ENCODE measurements around the gene MAGEB2. TPM values are rescaled to one million over a fixed set of nuclear protein-coding genes. Genes with fewer than 3 reads are reported as not detected.

The MAGEB2 gene
- total RNA-seq, 1 donor from 2014 or later = not detected

- no peak for DNase-seq (ENCODE audit: low read depth)
- peak; percentile 33 for TF ChIP-seq CTCF (IDR thresholded peaks at IDR 0.05; ENCODE audit: insufficient read depth, low read length, poor library complexity, severe bottlenecking)
- H3K36me3 ChIP-seq (ENCODE audit: control insufficient read depth, insufficient read depth, low read length) = no peaks in the 10 kb centered on the region
- H3K4me3 ChIP-seq (ENCODE audit: low read depth, low read length) = no peak overlapping the region
- no peaks in the 10 kb centered on the region for H3K27me3 ChIP-seq (ENCODE audit: control insufficient read depth, insufficient read depth, low read length)
These were observed 19.0 kb upstream of the MAGEB2 start for GRCh38 chrX:30196322-30196721.

GRCh38 chrX:30212172-30212571 is 3.2 kb upstream of the MAGEB2 start:
- Histone ChIP-seq H3K27me3 (ENCODE audit: control insufficient read depth, insufficient read depth, low read length) (no peaks in the 10 kb centered on the region), H3K4me3 (ENCODE audit: low read depth, low read length) (no peak overlapping the region), H3K36me3 (ENCODE audit: control insufficient read depth, insufficient read depth, low read length) (no peaks in the 10 kb centered on the region)
- TF ChIP-seq CTCF (IDR thresholded peaks at IDR 0.05; ENCODE audit: insufficient read depth, low read length, poor library complexity, severe bottlenecking) = peak; percentile 10
- no peak for DNase-seq (ENCODE audit: low read depth)

- no peaks in the 10 kb centered on the region for H3K36me3 ChIP-seq (ENCODE audit: control insufficient read depth, insufficient read depth, low read length)
- H3K27me3 ChIP-seq (ENCODE audit: control insufficient read depth, insufficient read depth, low read length) = no peaks in the 10 kb centered on the region
- no peak for DNase-seq (ENCODE audit: low read depth)
- H3K4me3 ChIP-seq (ENCODE audit: low read depth, low read length) = no peak overlapping the region
- no peak for TF ChIP-seq CTCF (IDR thresholded peaks at IDR 0.05; ENCODE audit: insufficient read depth, low read length, poor library complexity, severe bottlenecking)
These were observed 2.1 kb downstream of the MAGEB2 start for GRCh38 chrX:30217465-30217864.

- no peak for DNase-seq (ENCODE audit: low read depth)
- Histone ChIP-seq H3K36me3 (ENCODE audit: control insufficient read depth, insufficient read depth, low read length) (no peaks in the 10 kb centered on the region), H3K27me3 (ENCODE audit: control insufficient read depth, insufficient read depth, low read length) (no peaks in the 10 kb centered on the region), H3K4me3 (ENCODE audit: low read depth, low read length) (no peak overlapping the region)
- no peak for TF ChIP-seq CTCF (IDR thresholded peaks at IDR 0.05; ENCODE audit: insufficient read depth, low read length, poor library complexity, severe bottlenecking)
These were observed 4.0 kb downstream of the MAGEB2 start for GRCh38 chrX:30219372-30219771.

GRCh38 chrX:30220661-30221060 is 5.3 kb downstream of the MAGEB2 start:
- Histone ChIP-seq H3K36me3 (ENCODE audit: control insufficient read depth, insufficient read depth, low read length) (no peaks in the 10 kb centered on the region), H3K4me3 (ENCODE audit: low read depth, low read length) (no peak overlapping the region), H3K27me3 (ENCODE audit: control insufficient read depth, insufficient read depth, low read length) (no peaks in the 10 kb centered on the region)
- no peak for DNase-seq (ENCODE audit: low read depth)
- no peak for TF ChIP-seq CTCF (IDR thresholded peaks at IDR 0.05; ENCODE audit: insufficient read depth, low read length, poor library complexity, severe bottlenecking)

- DNase-seq (ENCODE audit: low read depth) = no peak
- Histone ChIP-seq H3K4me3 (ENCODE audit: low read depth, low read length) (no peak overlapping the region), H3K27me3 (ENCODE audit: control insufficient read depth, insufficient read depth, low read length) (no peaks in the 10 kb centered on the region), H3K36me3 (ENCODE audit: control insufficient read depth, insufficient read depth, low read length) (no peaks in the 10 kb centered on the region)
- no peak for TF ChIP-seq CTCF (IDR thresholded peaks at IDR 0.05; ENCODE audit: insufficient read depth, low read length, poor library complexity, severe bottlenecking)
These were observed 9.2 kb downstream of the MAGEB2 start for GRCh38 chrX:30224536-30224935.

Measured in kidney epithelial cell (primary cell).